OCI-LY3 (cell line): ENCODE results near the gene MYH7.

Experiments
- EZH2phosphoT487 ChIP-seq: fragments of 200-600 bp; shearing (Covaris generic); IDR thresholded peaks from 2 replicates; pipeline ENCODE4 v1.6.1; 2018; ENCODE audit warnings: antibody characterized with exemption, mixed run types, low read depth
- TF ChIP-seq, protein P1 (sequence below): fragments of 200-600, 300-600 bp; sonication (generic); IDR thresholded peaks from 2 replicates; pipeline ENCODE4 v1.5.1; 2014; ENCODE audit warnings: antibody characterized with exemption, low read length, low read depth

DNA sequence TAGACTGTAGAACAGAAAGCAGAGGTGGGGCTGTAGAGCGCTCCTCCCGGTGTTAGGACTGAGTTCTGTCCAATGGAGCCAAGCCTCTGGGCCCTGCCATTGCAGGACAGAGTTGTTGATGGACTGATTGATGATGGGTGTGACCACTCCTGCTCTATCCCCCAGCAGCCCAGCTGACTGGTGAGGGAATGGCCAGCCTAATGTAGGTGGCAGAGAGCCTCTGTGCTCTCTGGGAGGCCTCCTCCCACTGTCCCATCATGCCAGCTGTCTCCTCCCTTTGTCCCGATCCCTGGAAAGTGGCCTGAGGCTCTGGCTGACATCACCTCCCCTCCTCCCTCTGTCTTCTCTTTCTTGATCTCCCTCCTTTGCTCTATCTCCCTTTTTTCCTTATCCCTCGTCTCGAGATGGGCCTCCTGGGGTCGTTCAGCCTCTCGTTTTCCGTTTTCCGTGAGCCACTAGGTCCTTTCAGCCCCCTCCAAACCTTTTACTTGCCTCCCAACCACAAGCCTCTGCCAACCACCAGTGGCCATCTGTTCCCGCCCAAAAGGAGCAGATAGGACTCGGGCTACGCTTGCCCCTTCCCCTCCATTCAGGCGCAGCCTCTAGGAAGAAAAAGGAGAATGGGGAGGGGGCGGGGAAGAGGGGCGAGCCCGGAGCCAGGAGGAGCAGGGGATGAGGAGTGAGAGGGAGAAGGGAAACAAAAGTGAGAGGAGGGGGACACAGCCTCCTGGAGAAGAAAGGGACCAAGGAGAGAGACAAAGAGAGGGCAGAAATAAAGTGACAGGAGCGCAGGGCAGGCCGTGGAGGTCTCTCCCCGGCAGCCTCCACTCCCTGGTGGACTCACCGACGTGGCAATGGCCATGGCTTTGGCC, 71.1 kb downstream of the MYH7 start:
- TF ChIP-seq, protein P1, sequence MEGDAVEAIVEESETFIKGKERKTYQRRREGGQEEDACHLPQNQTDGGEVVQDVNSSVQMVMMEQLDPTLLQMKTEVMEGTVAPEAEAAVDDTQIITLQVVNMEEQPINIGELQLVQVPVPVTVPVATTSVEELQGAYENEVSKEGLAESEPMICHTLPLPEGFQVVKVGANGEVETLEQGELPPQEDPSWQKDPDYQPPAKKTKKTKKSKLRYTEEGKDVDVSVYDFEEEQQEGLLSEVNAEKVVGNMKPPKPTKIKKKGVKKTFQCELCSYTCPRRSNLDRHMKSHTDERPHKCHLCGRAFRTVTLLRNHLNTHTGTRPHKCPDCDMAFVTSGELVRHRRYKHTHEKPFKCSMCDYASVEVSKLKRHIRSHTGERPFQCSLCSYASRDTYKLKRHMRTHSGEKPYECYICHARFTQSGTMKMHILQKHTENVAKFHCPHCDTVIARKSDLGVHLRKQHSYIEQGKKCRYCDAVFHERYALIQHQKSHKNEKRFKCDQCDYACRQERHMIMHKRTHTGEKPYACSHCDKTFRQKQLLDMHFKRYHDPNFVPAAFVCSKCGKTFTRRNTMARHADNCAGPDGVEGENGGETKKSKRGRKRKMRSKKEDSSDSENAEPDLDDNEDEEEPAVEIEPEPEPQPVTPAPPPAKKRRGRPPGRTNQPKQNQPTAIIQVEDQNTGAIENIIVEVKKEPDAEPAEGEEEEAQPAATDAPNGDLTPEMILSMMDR: no peak
- no peak for TF ChIP-seq EZH2phosphoT487
